Astrocyte of the cerebellum (primary cell): ENCODE data around the gene DET1.

Experiments used
- DNase-seq: peaks from one replicate; pipeline ENCODE4 v3.0.0-alpha.2; 2011; ENCODE audit warnings: low read depth
- H3K4me3 ChIP-seq: 2 replicates; pipeline ENCODE4 v1.5.1; 2011; ENCODE audit warnings: mild to moderate bottlenecking, low read depth, low read length, moderate library complexity
- in situ Hi-C: cut with HindIII; loops from 2 replicates; pipeline ENCODE4 v1.10.0; 2017; ENCODE audit warnings: low sequenced_read_pairs
- TF ChIP-seq, protein P1 (sequence below): IDR thresholded peaks from 2 replicates; pipeline ENCODE4 v1.5.1; 2012; ENCODE audit warnings: low read length, low read depth, moderate library complexity, mild to moderate bottlenecking; ENCODE audit errors: missing control alignments

DET1 gene

DNA sequence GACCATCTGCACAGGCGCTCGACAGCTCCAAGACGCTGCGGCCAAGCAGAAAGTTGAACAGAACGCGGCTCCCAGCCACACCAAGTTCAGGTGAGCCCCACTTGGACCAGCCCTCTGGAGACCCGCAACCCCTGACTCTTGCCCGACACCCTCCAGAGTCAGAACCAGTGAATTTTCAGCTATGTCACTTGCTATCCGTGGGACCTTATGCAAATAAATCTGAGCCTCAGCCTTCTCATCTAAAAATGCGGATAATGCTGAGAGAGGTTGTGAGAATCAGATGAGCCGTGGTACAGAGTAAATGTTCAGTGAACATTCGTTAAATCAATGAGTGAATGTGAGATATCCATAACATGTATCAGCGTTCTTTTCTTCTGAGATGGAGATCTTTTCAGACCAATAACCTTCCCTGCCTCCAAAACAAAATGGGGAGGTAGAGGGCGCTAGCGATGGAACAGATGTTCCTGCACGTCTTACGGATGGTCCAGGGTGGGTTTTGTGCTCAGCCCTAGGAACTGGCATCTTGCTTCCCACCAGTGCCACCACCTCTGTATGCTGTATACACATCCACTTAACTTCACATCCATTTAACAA, 78.4 kb downstream of the DET1 start:
- TF ChIP-seq, protein P1, sequence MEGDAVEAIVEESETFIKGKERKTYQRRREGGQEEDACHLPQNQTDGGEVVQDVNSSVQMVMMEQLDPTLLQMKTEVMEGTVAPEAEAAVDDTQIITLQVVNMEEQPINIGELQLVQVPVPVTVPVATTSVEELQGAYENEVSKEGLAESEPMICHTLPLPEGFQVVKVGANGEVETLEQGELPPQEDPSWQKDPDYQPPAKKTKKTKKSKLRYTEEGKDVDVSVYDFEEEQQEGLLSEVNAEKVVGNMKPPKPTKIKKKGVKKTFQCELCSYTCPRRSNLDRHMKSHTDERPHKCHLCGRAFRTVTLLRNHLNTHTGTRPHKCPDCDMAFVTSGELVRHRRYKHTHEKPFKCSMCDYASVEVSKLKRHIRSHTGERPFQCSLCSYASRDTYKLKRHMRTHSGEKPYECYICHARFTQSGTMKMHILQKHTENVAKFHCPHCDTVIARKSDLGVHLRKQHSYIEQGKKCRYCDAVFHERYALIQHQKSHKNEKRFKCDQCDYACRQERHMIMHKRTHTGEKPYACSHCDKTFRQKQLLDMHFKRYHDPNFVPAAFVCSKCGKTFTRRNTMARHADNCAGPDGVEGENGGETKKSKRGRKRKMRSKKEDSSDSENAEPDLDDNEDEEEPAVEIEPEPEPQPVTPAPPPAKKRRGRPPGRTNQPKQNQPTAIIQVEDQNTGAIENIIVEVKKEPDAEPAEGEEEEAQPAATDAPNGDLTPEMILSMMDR, result peak; percentile 48
- DNase-seq, result no peak
- in situ Hi-C loops, result no loop called here
- peak overlapping the region; percentile 63 for H3K4me3 ChIP-seq

DNA sequence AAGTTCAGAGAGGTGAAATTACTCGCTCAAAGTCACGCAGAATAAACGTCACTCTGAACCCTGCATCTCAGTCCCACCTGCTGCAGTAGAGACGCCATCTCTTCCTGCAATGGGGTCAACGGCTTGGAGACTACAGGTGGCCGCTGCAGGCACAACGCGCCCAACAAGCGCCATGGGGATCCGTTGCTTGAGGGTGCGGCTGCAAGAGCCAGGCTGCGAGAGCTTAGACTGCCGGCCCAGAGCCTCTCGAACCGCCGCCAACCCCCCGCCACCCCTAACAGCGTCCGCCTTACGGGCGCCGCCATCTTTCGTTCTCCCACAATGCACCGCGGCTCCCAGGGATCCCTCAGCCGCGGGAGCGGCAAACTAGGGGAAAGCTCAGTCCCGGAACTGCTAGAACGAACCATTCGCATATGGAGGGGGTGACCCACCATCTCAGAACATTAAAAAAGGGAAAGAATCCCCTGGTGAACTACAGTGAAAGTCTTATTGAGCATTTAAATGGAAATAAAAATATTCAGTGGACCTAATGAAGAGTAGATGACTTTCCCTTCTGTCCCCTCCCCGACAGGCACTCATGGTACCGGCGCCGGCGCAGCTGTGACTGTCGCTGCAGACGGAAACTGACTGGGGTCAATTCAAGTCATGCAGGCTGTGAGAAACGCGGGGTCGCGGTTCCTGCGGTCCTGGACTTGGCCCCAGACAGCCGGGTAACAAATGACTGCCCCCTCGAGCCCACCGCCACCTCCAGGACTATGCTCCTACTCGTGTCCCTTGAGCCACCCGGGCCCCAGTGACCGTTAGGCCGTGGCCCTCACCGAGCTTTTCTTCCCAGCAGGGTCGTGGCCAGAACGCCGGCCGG, 79.2 kb downstream of the DET1 start, which contains the start of the genes MRPL46 and MRPS11:
TSS of gene MRPL46 (minus strand) at position 316 of the 862 bp plus-strand sequence. CDS start at position 305, 11 bp downstream.
TSS of gene MRPS11 (plus strand) at position 636 of the 862 bp plus-strand sequence. CDS start at position 646, 10 bp downstream.
- in situ Hi-C loops, result no loop called here
- peak; percentile 67 for DNase-seq
- TF ChIP-seq, protein P1, result no peak
- peak within 1 kb of the TSS; percentile 63 for H3K4me3 ChIP-seq

DNA sequence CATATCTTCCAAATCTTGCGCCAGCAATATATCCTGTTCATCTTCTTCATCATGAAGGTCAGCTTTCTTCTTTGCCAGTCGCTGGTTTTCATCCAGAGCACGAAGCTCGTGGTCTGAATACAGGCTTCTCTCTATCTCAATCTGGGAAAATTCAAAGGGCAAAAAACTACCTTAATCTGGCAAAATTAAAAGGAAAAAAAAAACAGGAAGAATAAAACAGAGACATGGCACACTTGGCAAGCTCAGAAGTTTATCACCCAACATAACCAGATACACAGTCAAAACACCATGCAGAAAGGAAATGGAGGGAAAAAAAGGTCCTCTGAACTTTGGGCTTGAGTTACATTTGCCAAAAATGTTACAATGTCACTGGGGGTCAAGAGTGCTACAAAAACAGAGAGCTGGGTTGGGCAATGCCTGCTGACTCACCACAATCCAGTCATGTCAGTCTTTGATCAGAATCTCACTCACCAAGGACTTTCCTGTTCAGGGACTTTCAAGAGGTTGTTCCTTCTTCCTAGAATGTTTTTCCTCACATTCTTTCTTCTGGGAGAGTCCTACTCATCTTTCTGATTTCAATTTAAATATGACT, 80.8 kb downstream of the DET1 start:
- H3K4me3 ChIP-seq, result no peak overlapping the region

DNA sequence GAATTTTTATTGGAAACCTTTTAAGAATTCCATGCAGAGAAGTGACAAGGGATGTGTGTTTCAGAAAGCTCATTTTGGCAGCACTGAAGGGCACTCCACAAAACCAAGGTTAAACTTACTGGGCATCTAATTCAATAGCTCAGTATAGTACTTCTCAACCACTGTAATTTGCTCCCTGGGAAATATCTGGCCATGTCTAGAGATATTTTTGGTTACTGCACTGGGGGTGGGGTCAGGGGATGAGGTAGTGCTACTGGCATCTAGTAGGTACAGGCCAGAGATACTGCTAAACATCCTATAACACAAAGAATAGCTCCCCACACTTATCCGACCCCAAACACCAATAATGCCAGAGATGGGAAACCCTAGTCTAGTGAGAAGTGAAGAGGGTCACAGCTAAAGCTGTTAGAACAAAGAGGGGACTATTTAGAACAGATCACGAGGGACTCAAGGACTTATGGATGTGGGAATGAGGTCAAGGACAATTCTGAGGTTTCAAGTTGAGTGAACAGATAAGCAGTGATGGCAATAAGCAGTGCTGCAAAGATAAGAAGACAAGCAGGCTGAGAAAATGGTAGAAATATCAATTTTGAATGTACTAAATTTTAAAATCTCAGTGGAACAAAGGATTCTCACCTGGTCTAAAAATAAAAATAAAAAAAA, 82.5 kb downstream of the DET1 start:
- no peak for DNase-seq
- no peak overlapping the region for H3K4me3 ChIP-seq
- in situ Hi-C loops, result no loop called here
- TF ChIP-seq, protein P1, result no peak

More for the DNA sequence above, 80.8 kb downstream of the DET1 start:
- TF ChIP-seq, protein P1, result no peak
- DNase-seq, result no peak
- in situ Hi-C loops, result no loop called here
